ENCODE measurements around the gene GSDME. TPM values are rescaled to one million over a fixed set of nuclear protein-coding genes. Genes with fewer than 3 reads are reported as not detected.

Gene GSDME
- total RNA-seq, 1 donor from 2014 or later, result 23.6 TPM

- H3K4me1 Mint-ChIP-seq (ENCODE audit: low read depth), result peaks cover 21% of the 10 kb centered on the region
- no peaks in the 10 kb centered on the region for H3K27me3 Mint-ChIP-seq (ENCODE audit: low read depth)
- peaks cover 2% of the 10 kb centered on the region for H3K36me3 Mint-ChIP-seq (ENCODE audit: low read depth)
- no peak for TF ChIP-seq CTCF (IDR thresholded peaks at IDR 0.05)
- H3K9me3 Mint-ChIP-seq (ENCODE audit: low read depth), result peaks cover 2% of the 10 kb centered on the region
- no peak overlapping the region for H3K4me3 Mint-ChIP-seq (ENCODE audit: unreplicated experiment)
- DNase-seq (ENCODE audit: low spot score), result no peak
- H3K27ac Mint-ChIP-seq (ENCODE audit: unreplicated experiment), result no peak overlapping the region
Measured at GRCh38 chr7:24728503-24729364, 28.5 kb downstream of the GSDME start.

- no peak for TF ChIP-seq CTCF (IDR thresholded peaks at IDR 0.05)
Measured at GRCh38 chr7:24728121-24728500, 29.2 kb downstream of the GSDME start.

GRCh38 chr7:24727154-24728120, 29.8 kb downstream of the GSDME start:
- no peak overlapping the region for H3K27ac Mint-ChIP-seq (ENCODE audit: unreplicated experiment)
- H3K27me3 Mint-ChIP-seq (ENCODE audit: low read depth), result no peaks in the 10 kb centered on the region
- peaks cover 2% of the 10 kb centered on the region for H3K9me3 Mint-ChIP-seq (ENCODE audit: low read depth)
- peaks cover 2% of the 10 kb centered on the region for H3K36me3 Mint-ChIP-seq (ENCODE audit: low read depth)
- DNase-seq (ENCODE audit: low spot score), result no peak
- TF ChIP-seq CTCF (IDR thresholded peaks at IDR 0.05), result no peak
- no peak overlapping the region for H3K4me3 Mint-ChIP-seq (ENCODE audit: unreplicated experiment)
- peaks cover 12% of the 10 kb centered on the region for H3K4me1 Mint-ChIP-seq (ENCODE audit: low read depth)

More at GRCh38 chr7:24728121-24728500, 29.2 kb downstream of the GSDME start:
- Mint-ChIP-seq H3K4me1 (ENCODE audit: low read depth) (peaks cover 16% of the 10 kb centered on the region), H3K27me3 (ENCODE audit: low read depth) (no peaks in the 10 kb centered on the region), H3K36me3 (ENCODE audit: low read depth) (peaks cover 2% of the 10 kb centered on the region), H3K4me3 (ENCODE audit: unreplicated experiment) (no peak overlapping the region), H3K27ac (ENCODE audit: unreplicated experiment) (no peak overlapping the region), H3K9me3 (ENCODE audit: low read depth) (peaks cover 2% of the 10 kb centered on the region)
- DNase-seq (ENCODE audit: low spot score), result no peak

- no peak for DNase-seq (ENCODE audit: low spot score)
- no peaks in the 10 kb centered on the region for H3K27me3 Mint-ChIP-seq (ENCODE audit: low read depth)
- no peak overlapping the region for H3K27ac Mint-ChIP-seq (ENCODE audit: unreplicated experiment)
- TF ChIP-seq CTCF (IDR thresholded peaks at IDR 0.05), result no peak
- peaks cover 2% of the 10 kb centered on the region for H3K9me3 Mint-ChIP-seq (ENCODE audit: low read depth)
- H3K36me3 Mint-ChIP-seq (ENCODE audit: low read depth), result peaks cover 2% of the 10 kb centered on the region
- H3K4me1 Mint-ChIP-seq (ENCODE audit: low read depth), result peaks cover 12% of the 10 kb centered on the region
- no peak overlapping the region for H3K4me3 Mint-ChIP-seq (ENCODE audit: unreplicated experiment)
Measured at GRCh38 chr7:24725554-24726241, 31.6 kb downstream of the GSDME start.
